ENCODE results near the gene EPS8L1. TPM values are rescaled to one million over a fixed set of nuclear protein-coding genes. Genes with fewer than 3 reads are reported as not detected.
A peak's percentile ranks its signal among the peaks of the same experiment; 100 is the strongest.

The EPS8L1 gene
- total RNA-seq, 6 donors from 2014 or later = 30.2 to 55.7 (median 43.3) TPM

- peaks cover 13 to 39% (median 28%) of the 10 kb centered on the region in 4 donors for H3K36me3 ChIP-seq
- no peaks in the 10 kb centered on the region for H3K9me3 ChIP-seq
- H3K4me1 ChIP-seq = peaks cover 0 to 5% (median 2%) of the 10 kb centered on the region in 4 donors
- H3K27ac ChIP-seq = peak overlapping the region in 2 of 4 donors; percentile 1 to 5
- no peak overlapping the region for H3K4me3 ChIP-seq
- no peaks in the 10 kb centered on the region for H3K27me3 ChIP-seq
- 82 to 91% methylated on average over 10 of the region's 10 CpGs for WGBS, 2 donors
- TF ChIP-seq POLR2AphosphoS5 (IDR thresholded peaks at IDR 0.05) = no peak
- TF ChIP-seq POLR2A (IDR thresholded peaks at IDR 0.05) = no peak
- no peak for TF ChIP-seq CTCF (IDR thresholded peaks at IDR 0.05)
- no peak for TF ChIP-seq EP300 (IDR thresholded peaks at IDR 0.05)
- no peak for DNase-seq
- no peak for ATAC-seq (ENCODE audit: low FRiP score in 2 of 2)
Measured at GRCh38 chr19:55041244-55041626, 34.4 kb upstream of the EPS8L1 start.

DNA sequence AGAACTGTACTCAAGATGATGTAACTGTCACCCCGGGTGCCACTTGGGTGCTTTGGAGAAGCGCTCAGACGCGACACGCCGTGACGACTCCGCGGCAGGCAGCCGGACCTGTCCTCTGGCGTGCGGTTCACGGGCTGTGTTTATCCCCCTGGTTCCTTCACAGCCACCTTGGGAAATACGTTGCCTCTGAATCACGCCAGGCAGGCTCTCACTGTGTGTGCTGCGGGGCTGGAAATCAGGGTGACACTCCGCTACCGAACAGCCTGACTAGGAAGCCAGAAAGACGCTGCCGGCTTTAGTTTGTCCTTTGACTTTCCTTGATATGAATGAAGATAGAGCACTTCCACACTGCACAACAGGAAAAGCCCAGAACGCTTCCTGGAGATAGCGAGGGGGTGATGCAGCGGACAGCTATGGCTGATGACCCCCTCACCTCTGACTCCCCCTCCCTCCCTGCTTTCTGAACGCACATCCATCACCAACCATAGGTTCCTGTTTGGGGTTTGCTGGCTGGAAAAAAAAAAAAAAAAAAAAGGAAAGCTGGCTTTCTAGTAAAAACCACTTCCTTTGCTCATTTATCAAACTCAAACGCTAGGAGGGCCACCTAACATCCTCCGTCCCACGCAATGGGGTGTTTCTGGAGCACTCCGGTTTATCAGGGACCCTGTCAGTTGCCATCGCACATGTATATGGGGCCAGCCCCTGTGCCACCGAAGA lies 33.9 kb upstream of the EPS8L1 start:
- Histone ChIP-seq H3K9me3 (no peaks in the 10 kb centered on the region), H3K4me1 (peaks cover 0 to 5% (median 2%) of the 10 kb centered on the region in 4 donors), H3K27me3 (no peaks in the 10 kb centered on the region), H3K36me3 (peaks cover 16 to 45% (median 33%) of the 10 kb centered on the region in 4 donors), H3K4me3 (no peak overlapping the region), H3K27ac (peak overlapping the region in 2 of 4 donors; percentile 1 to 5)
- DNase-seq (no peak), ATAC-seq (ENCODE audit: low FRiP score in 2 of 2) (no peak)
- 38 to 52% methylated on average over 25 to 30 of the region's 30 CpGs for WGBS, 2 donors
- no peak for TF ChIP-seq EP300 (IDR thresholded peaks at IDR 0.05)
- TF ChIP-seq POLR2A (IDR thresholded peaks at IDR 0.05) = no peak
- no peak for TF ChIP-seq POLR2AphosphoS5 (IDR thresholded peaks at IDR 0.05)
- TF ChIP-seq CTCF (IDR thresholded peaks at IDR 0.05) = no peak

DNA sequence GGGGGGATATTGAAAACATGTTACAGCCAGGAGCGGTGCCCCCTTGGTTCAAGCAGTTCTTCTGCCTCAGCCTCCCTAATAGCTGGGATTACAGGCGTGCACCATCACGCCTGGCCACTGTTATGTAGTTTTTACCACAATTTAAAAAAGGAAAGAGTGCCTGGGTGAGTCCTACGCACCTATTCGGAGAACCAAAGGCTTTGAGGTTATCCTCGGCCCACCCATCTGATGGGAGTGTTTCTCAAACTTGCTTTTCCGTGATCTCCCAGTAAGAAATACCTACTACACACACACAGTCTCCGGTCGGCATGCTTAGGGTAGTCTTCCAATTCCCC lies 33.4 kb upstream of the EPS8L1 start:
- no peaks in the 10 kb centered on the region for H3K27me3 ChIP-seq
- ATAC-seq (ENCODE audit: low FRiP score in 2 of 2) (no peak), DNase-seq (no peak)
- peaks cover 20 to 50% (median 38%) of the 10 kb centered on the region in 4 donors for H3K36me3 ChIP-seq
- 68 to 73% methylated on average over 8 to 9 of the region's 9 CpGs for WGBS, 2 donors
- H3K9me3 ChIP-seq = no peaks in the 10 kb centered on the region
- H3K27ac ChIP-seq = no peak overlapping the region
- TF ChIP-seq POLR2AphosphoS5 (IDR thresholded peaks at IDR 0.05) (no peak), POLR2A (IDR thresholded peaks at IDR 0.05) (no peak), CTCF (IDR thresholded peaks at IDR 0.05) (no peak)
- H3K4me3 ChIP-seq = no peak overlapping the region
- peaks cover 0 to 5% (median 2%) of the 10 kb centered on the region in 4 donors for H3K4me1 ChIP-seq

- H3K27ac ChIP-seq = no peak overlapping the region
- WGBS, 2 donors = 68 to 87% methylated on average over 11 of the region's 11 CpGs
- H3K9me3 ChIP-seq = no peaks in the 10 kb centered on the region
- no peaks in the 10 kb centered on the region for H3K27me3 ChIP-seq
- DNase-seq (no peak), ATAC-seq (ENCODE audit: low FRiP score in 2 of 2) (no peak)
- no peak overlapping the region for H3K4me3 ChIP-seq
- H3K4me1 ChIP-seq = peaks cover 0 to 5% (median 2%) of the 10 kb centered on the region in 4 donors
- H3K36me3 ChIP-seq = peaks cover 24 to 54% (median 42%) of the 10 kb centered on the region in 4 donors
- TF ChIP-seq POLR2AphosphoS5 (IDR thresholded peaks at IDR 0.05) = no peak
Measured at GRCh38 chr19:55042688-55043087, 33.0 kb upstream of the EPS8L1 start.

DNA sequence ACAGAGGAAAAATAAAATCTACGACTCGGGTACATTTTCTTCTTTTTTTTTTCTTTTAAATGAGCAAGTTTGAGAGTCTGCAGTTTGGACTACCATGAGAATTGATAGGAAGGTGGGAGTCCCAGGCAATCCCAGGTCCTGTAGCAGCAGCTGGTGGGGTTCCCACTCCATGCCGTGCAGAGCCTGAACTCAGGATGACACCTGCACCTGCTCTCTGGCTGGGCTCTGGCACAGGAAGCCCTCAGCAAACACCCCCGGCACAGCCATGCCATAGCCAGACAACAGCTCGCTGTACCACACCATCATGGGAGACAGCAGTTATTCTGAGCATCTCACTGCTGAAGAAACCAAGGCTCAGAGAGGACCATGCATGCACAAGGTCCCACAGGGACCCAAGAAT lies 31.4 kb upstream of the EPS8L1 start:
- Histone ChIP-seq H3K4me3 (no peak overlapping the region), H3K4me1 (peaks cover 0 to 5% (median 2%) of the 10 kb centered on the region in 4 donors), H3K36me3 (peaks cover 32 to 70% (median 58%) of the 10 kb centered on the region in 4 donors), H3K9me3 (no peaks in the 10 kb centered on the region), H3K27ac (no peak overlapping the region), H3K27me3 (no peaks in the 10 kb centered on the region)
- no peak for TF ChIP-seq EP300 (IDR thresholded peaks at IDR 0.05)
- TF ChIP-seq POLR2A (IDR thresholded peaks at IDR 0.05) = no peak
- TF ChIP-seq CTCF (IDR thresholded peaks at IDR 0.05) = no peak
- no peak for TF ChIP-seq POLR2AphosphoS5 (IDR thresholded peaks at IDR 0.05)
- WGBS, 2 donors = 89 to 90% methylated on average over 3 to 5 of the region's 5 CpGs
- no peak for ATAC-seq (ENCODE audit: low FRiP score in 2 of 2)
- DNase-seq = no peak
